ENCODE measurements around the gene SEMA3E. TPM values are rescaled to one million over a fixed set of nuclear protein-coding genes. Genes with fewer than 3 reads are reported as not detected.

SEMA3E gene
- total RNA-seq, 1 donor from 2014 or later = 4.1 TPM

DNA sequence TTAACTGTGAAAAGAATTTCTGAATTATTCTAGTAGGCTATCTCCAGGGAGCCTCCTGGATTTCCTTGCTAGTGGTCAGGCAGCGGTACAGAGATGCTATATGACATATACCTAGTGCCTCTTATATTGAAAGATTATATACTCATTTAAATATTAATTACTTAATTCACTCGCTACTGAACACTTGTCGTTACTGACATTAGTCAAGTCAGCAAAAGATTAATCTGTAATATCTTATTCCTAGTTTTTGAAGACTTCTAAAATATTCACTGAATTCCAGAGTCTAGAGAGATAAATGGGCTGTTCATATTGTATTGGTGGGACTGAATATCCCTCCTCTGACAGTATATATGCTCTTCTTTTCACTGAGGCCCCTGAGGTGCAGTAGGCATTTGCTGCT, 2.9 kb downstream of the SEMA3E start:
- ATAC-seq = no peak
- intact Hi-C loops (cut with DNase I) = no loop called here
- no peak for DNase-seq (ENCODE audit: low spot score)

DNA sequence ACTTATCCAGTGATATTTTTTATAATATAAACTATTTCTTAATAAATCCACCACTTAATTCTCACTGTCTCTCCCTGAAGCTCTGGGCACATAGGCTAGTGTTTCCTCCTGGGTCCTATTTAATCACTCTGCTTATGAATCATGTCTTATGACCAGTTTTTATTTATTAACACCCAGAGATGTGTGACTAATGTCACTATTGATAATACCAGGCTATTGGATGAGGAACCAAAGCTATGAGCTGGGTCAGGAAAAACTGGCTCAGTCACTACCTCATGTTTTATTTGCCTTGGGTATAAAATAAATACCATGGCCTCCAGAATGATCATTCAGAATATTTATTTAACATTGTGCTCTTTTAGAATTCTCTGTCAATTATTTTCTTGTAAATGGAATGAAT, 5.2 kb downstream of the SEMA3E start:
- ATAC-seq = no peak

DNA sequence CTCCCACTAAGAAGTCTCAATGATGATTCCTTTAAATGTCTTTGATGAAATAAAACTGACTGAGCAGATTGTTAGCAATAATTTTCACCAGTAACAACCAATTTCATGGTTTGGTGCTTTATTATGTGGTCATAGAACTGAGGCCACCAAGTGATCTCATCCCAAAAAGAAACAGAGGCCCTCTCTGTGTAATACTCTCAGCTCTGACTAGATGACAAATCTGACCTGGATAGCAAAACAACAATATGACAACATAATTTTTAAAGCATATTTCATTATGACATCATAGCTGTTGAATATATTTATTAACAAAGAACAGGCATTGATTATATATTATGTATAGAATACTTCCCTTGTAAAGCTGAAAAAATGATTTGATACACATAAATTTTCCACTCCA, 5.9 kb downstream of the SEMA3E start:
- no peak for ATAC-seq
- intact Hi-C loops (cut with DNase I) = no loop called here
- no peak for DNase-seq (ENCODE audit: low spot score)

More for the DNA sequence above, 5.2 kb downstream of the SEMA3E start:
- DNase-seq (ENCODE audit: low spot score) = no peak
- intact Hi-C loops (cut with DNase I) = no loop called here

DNA sequence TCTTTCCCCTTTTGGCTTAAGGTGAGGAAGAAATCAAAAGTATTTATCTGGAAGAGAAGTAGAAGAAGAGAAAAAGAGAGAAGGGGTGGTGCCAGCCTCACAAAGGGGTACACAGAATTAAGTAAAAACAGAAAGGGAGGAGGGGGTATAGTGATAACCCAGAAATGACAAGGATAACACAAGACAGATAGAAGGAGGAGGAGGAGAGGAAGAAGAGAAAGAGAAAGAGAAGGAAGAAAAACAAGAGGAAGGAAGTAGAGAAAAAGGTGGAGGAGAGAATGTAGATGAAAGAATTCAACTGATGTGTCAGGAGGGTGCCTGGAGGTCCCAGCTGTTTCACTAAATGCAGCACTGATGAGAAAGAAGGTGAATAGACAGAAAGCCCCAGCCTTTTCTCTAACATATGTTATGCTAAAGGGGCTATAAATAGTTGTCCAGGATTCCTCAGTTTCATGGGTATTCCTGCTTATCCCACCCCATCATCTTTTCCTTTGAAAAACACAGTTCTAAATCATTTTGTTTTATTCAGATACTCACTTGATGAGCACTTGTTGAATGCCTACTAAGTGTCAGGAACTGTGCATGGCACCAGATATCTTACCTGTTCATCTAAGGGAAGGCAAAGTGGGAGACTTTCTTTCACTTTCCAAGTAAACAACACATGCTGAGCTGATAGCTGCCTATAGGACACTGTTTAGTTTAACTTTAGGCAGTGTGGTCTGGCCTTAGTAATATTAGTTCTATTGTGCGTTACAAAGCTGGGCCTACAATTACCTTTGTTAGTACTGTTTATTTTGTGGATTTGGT, 8.0 kb downstream of the SEMA3E start:
- ATAC-seq = no peak
- intact Hi-C loops (cut with DNase I) = no loop called here
- DNase-seq (ENCODE audit: low spot score) = no peak

DNA sequence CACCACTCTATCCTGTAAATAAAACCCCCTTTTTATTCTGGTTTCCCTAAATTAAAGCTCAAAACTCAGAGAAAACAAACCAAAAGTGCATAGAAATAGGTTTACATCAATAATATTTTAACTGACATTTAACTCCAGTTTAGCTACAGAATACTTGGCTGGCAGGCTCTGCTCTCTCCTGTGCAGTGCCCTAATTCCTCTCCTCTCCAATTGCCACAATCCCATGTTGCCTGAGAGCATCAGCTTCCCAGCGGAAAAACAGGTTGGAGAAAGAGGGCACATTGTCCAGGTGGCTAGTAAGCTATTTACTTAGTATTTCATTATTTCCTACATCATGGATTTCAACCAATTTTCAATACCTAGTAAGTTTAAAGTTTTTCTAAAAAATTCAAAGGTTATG, 8.7 kb downstream of the SEMA3E start:
- ATAC-seq = no peak
- no peak for DNase-seq (ENCODE audit: low spot score)

DNA sequence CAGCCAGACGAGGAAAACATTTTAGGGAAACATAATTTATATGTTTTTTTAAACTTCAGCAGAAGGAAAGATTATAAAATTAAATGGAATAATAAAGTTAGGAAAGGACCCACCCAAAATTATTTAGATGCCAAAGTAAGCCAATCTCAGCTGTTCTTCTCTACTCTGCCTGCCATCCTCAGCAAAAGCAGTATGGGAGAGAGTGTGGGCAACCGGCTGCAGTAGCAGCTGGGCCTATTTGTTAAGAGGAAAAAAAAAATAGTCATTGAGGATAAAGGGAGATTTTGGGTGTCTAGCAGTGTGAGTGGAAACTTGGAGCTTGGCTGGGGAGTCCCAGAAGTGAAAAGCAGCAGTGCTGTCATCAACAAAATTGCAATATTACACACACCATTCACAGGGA, 15.4 kb downstream of the SEMA3E start:
- no peak for ATAC-seq
- no peak for DNase-seq (ENCODE audit: low spot score)
- intact Hi-C loops (cut with DNase I) = no loop called here

More for the DNA sequence above, 8.7 kb downstream of the SEMA3E start:
- intact Hi-C loops (cut with DNase I) = no loop called here

DNA sequence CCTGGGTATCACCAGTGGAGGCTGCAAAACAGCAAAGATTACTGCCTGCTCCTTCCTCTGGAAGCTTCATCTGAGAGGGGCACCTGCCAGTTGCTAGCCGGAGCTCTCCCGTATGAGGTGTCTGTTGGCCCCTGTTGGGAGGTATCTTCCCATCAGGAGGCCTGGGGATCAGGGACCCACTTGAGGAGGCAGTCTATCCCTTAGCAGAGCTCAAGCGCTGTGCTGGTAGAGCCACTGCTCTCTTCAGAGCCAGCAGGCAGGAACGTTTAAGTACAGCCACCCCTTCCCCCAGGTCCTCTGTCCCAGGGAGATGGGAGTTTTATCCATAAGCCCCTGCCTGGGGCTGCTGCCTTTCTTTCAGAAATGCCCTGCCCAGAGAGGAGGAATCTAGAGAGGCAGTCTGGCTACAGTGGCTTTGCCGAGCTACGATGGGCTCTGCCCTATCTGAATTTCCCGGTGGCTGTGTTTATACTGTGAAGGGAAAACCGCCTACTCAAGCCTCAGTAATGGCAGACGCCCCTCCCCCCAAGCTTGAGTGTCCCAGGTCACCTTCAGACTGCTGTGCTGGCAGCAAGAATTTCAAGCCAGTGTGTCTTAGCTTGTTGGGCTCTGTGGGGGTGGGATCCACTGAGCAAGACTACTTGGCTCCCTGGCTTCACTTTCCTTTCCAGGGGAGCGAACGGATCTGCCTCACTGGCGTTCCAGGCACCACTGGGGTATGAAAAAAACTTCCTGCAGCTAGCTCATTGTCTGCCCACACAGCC, 19.6 kb downstream of the SEMA3E start:
- intact Hi-C loops (cut with DNase I) = no loop called here
- no peak for DNase-seq (ENCODE audit: low spot score)
- no peak for ATAC-seq

DNA sequence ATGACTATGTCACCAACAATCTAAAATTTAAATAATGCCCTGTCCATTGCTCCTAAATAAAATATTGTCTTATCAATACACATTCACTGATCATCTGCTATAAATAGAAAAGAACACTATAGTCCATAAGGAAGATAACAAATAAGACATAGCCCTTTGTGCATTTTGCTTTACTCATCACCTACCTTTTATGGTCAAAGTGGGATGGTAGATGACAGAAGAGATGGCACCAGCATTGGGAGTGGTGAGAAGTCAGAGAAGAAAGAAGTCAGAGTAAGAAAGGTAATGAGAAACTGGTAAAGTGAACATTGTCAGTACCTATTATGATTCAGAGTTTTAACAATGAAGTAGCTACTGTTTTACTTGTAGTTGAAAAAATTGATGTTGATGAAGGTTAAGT, 31.1 kb downstream of the SEMA3E start:
- no peak for ATAC-seq
- no peak for DNase-seq (ENCODE audit: low spot score)
- intact Hi-C loops (cut with DNase I) = no loop called here

DNA sequence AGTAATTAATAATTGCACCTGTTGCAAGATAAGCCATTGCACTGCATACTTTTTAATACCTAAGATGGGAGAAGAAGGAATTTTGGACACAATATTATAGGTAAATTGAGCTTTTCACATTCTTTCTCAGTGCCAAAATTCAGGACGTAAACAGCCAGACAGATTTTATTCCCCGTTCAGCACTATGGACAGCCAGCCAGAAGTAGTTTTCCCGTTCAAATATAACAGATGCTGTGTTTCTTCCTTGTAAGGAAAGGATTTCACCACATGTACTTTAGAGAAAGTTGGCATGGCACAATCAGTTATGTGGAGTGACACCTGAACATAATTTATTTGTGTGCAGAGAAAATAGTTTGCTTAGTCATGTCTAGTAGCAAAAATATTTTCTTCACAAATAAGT, 34.8 kb downstream of the SEMA3E start:
- intact Hi-C loops (cut with DNase I) = no loop called here
- ATAC-seq (no peak), DNase-seq (ENCODE audit: low spot score) (no peak)

DNA sequence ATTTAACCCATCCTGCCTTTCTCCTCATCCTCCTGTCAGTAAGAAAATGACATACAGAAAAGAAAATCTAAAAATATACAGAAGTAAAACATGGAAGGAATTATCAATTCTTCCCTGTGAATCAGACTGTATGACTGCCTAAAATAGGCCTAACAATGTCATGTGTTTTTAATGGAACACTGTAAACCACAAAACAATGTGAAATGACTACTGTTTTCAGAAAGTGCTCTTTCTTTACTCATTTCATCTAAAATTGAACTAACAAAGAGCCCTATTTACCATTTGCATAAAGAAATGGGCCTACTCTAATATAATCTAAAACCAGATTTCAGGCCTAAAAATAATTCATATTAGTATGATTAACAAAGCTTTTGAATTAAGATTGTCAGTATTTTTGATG, 35.7 kb downstream of the SEMA3E start:
- DNase-seq (ENCODE audit: low spot score) (no peak), ATAC-seq (no peak)
- intact Hi-C loops (cut with DNase I) = no loop called here

DNA sequence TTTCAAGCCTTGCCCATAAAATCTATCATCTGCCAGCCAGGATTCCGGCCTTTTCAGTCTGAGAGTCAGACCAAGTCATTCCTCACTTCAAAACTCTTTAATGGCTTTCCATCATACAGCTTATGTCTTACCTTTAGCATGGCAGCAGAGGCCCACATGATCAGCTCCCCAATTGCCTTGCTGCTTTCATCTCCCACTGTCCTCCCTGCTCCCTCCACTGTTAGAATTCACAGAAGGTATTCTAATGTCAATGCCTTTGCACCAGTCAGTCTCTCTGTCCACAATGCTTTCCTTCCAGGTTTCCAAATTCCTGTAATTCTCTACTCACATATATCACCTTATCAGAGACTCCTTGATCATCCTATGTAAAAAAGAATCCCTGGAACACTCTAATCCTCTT, 37.2 kb downstream of the SEMA3E start:
- no peak for DNase-seq (ENCODE audit: low spot score)
- intact Hi-C loops (cut with DNase I) = no loop called here
- no peak for ATAC-seq

DNA sequence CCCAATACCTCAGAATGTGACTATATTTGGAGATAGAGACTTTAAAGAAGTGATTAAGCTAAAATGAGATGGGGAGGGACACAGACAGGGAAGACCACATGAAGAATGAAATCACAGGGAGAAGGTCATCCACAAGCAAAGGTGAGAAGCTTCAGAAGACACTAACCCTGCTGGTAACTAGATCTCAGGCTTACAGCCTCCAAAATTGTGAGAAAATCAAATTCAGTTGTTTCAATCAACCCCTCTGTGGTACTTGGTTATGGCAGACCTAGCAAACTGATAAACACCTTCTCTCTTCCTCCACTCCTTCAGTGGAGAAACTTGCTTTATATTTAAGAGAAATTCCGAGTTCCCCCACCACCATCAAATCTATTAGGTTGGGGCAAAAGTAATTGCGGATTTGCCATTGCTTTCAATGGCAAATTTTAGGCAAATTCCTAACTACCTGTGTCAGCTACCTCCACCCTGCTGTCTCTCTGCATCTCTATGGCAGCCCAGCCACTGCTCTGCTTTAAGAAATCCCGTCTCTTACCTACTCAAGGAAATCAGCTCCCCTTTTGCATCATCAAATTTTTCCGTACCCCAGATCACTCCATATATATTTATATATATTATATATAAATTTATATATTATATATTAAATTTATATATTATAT, 38.2 kb downstream of the SEMA3E start:
- intact Hi-C loops (cut with DNase I) = no loop called here
- ATAC-seq (no peak), DNase-seq (ENCODE audit: low spot score) (no peak)

DNA sequence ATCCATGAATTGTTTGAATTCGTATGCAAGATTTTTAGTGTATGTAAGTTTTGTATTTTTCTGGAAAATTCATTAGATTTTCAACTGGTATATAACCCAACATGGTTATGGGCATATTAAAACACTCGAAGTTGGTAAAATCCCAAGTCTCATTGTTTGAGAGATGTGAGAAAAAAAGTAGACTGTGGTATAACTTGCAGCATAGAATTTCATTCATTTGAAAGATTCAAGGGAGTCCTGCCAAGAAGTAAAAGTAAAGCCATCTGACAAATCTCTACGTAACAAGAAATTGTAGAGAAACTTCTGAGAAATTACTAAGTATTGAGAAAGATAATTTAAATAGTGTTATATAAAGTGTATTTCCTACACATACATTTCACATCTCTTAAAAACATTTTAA, 40.2 kb downstream of the SEMA3E start:
- intact Hi-C loops (cut with DNase I) = no loop called here
- no peak for DNase-seq (ENCODE audit: low spot score)
- ATAC-seq = no peak

DNA sequence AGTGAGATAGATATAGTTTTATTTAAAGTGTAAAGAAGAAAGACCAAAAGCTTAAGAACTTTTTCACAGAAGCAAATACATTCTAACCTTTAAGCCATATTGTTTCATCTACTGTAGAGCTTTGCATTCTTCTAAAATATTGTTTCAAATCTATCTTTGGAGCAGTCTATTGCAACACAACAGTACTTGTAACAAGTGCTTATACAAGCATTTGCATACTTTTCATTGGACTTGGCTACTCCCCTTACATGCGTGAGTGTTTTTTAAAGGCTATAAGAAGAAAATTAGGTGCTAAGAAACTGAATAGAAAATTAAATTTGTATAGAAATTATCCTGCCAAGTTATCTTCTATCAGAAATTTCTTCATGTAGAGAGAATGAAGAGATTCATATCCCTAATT, 45.3 kb downstream of the SEMA3E start:
- no peak for ATAC-seq
- DNase-seq (ENCODE audit: low spot score) = no peak
- intact Hi-C loops (cut with DNase I) = no loop called here

DNA sequence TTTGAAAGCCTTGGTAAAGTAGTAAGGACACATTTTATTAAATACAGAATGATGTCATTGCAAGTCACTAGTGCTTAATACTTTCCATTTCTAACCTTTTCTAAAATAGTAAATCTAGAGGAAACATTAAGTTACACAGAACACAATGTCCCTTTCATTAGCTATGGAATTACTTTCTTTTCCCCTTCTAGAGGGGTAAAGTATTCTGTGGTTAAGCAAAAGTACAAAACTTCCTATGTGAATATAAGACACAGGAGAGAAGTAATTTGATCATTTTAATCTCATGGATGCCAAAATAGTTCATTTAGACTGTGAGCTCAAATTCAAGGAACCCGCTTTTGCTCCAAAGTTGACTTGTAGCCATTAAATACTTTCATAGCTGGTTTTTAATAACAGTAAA, 49.8 kb downstream of the SEMA3E start:
- DNase-seq (ENCODE audit: low spot score) = no peak
- no peak for ATAC-seq
- intact Hi-C loops (cut with DNase I) = no loop called here

DNA sequence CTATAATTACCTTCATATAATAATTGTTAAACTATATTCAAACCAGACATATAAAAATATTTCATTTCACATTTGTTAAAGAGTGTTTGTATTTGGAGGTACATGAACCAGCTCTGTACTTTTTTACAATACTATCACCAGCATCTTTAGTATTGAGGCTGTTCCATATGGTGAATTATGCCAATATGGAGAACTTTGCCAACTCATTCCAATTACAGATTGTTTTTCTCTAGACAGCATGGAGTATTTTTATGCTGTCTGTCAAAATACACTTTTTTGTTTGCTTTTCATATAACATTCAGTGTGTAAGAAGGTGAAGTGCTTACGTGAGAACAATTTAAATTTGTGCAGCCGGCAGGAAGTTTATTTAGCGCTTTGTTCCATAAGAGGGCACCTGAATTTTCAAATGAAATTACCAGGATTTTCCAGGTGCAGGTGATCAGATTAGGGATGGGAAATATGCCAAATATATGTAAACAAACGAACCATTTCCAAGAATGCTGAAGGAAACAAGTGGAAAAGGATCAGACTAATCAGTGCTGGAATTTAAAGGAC, 54.9 kb downstream of the SEMA3E start:
- DNase-seq (ENCODE audit: low spot score) = no peak
- intact Hi-C loops (cut with DNase I) = no loop called here
- no peak for ATAC-seq

DNA sequence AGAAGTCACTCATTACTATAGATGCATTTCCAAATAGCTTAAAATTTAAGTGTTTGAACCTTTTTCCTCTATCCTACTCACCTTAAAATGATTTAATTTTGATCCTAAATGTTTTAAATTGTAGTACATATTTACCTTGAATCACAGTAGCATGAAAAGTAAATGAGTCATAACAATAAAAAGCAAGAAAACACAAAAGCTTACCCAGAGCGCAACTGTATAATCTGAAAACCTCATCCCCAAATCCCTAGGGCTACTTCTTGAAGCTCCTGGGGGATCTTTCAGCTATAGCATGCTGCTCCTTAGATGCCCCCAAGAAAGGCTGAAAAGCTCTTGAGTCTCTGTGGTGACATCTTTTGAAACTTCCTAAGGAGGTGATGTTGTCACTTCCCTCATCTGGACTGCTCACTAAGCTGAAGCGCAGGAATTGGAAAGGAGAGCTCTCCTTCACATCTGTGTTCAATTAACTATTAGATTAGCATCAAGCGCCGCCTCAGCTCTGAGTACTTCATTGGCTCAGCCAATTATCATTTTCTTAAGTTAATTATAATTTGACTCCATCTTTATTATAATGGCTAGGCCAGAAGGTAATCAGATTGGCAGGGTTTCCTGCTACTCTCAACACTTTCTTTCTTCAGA, 60.2 kb downstream of the SEMA3E start:
- no peak for ATAC-seq
- intact Hi-C loops (cut with DNase I) = no loop called here
- no peak for DNase-seq (ENCODE audit: low spot score)

DNA sequence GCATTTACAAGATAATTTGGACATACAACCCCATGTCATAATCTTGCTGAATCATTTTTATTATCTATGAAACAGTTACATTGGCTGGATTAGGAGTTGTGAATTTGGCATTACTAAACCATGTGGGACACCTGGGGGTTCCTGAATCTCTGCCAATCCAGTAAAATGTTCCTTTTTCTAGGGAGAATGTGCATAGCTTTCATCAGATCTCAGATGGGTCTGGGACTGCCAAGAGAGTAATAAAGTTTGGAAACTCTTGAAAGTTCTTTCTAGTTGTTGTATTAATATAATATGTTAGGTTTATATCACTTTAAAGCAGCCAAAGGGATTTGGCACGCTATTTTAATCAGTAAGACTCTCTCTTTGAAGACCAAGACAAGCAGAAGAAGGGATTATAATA, 62.7 kb downstream of the SEMA3E start:
- DNase-seq (ENCODE audit: low spot score) = no peak
- intact Hi-C loops (cut with DNase I) = no loop called here
- no peak for ATAC-seq

DNA sequence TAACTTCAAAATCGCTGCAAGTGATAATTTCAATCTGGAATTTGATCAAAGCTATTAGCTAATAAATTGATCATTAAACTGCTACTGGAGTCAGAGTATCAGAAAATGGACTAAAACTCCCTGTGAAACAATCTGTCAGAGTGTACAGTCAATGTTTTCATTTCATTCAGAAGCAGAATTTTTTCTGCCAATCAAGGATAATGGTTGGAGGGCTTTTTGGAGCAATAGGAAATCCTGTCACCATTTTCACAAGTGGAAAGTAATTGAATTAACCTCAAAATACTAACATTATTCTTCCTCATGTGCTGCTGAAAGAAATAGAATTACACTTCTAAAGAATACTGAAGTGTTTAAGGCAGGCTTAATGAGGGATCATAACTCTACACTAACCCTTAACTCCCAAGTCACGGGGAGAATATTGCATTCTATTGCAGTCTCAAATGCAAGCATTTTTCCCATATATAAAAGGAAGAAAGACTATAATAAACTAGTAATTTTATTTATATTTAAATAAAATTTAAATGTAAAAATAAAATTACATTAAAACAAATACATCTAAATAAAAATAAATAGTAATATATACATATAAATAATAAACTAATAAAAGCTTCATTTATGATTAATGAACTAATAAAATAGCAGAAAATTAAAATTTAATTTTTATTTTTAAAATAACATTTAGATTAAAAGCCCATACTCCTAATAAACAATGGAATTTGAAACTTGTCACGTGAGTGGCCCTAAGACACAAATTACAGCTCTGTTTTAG, 67.1 kb downstream of the SEMA3E start:
- intact Hi-C loops (cut with DNase I) = no loop called here
- DNase-seq (ENCODE audit: low spot score) = no peak
- no peak for ATAC-seq
